Measurements from ENCODE around the gene CLTB.

Gene CLTB

GRCh38 chr5:176362233-176362490 lies 54.2 kb downstream of the CLTB start:
- Mint-ChIP-seq H3K9me3 (no peaks in the 10 kb centered on the region), H3K4me1 (peaks cover 41% of the 10 kb centered on the region), H3K36me3 (peaks cover 48% of the 10 kb centered on the region), H3K27ac (peak overlapping the region; percentile 95), H3K4me3 (peak overlapping the region; percentile 90)
- ATAC-seq (no peak), DNase-seq (ENCODE audit: low spot score in 2 of 2) (no peak)

DNA sequence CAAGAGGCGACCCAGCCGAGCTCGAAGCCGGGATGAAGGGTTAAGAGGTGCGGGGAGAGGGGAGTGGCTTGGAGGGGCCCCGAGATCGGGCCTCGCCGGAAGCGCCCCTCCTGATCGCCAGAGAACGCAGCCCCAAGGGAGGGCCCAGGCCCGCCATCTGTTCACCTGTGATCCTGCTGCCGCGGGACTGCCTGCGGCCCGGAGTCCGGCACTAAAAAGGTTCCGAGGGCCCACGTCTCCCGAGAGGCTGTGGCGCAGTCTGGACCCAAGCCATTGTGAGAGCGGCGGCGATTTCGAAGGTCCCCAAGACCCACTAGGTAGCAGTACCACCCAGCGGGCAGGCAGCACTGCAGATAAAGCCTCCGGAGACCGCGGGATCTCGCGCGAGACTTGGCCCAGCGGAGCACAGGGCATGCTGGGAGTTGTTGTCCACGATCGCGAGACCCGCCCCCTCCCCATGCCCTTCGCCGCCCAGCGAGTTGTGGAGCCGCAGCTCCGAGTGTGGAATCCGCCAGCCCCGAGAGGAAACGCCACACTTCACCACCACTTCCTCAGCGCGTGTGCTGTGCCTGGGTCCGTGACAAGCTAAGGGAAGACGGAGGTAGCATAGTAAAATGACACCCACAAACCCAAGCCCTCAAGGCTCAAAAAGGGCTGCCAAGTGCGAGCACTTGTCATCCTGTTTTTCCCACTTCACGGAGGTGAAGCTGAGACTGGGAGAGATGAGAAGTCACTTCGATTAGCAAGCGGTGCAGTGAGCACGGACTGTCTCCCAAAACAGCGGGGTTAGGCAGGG lies 54.7 kb downstream of the CLTB start, which contains the start of gene KIAA1191:
Gene KIAA1191, minus strand, starts transcription at position 328 of the 796 bp plus-strand sequence. CDS start 2,256 bp downstream, outside the sequence.
- peak within 1 kb of the TSS; percentile 95 for H3K27ac Mint-ChIP-seq
- peaks cover 48% of the 10 kb centered on the region for H3K36me3 Mint-ChIP-seq
- ATAC-seq = peak; percentile 94
- H3K9me3 Mint-ChIP-seq = no peaks in the 10 kb centered on the region
- peak within 1 kb of the TSS; percentile 90 for H3K4me3 Mint-ChIP-seq
- H3K4me1 Mint-ChIP-seq = peaks cover 38% of the 10 kb centered on the region
- DNase-seq (ENCODE audit: low spot score in 2 of 2) = peak; percentile 90 to 96

DNA sequence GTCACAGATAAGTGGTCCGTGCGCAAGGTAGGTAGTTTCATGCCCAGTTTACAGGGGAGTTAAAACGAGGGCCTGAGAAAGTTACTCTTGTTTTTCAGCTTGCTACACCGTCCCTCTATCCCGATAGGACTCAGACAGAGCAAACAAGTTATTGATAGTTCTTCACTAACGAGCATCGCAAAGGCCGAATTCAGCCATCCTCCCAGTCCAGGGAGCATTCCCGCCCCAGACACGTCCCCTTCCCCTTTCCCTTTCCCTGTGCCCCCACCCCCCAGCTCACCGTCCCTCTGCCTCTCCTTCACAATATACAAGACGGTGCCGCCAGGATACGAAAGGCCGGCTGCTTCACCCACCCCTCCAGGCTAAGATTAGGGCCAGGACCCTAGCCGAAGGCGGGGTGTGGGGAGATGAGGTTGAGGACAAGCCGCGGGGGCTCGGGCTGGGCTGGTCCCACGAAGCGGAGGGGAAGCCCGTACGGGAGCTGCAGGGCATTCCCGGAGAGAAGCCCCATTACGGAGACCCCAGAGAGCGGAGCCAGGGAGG lies 55.4 kb downstream of the CLTB start:
- no peaks in the 10 kb centered on the region for H3K9me3 Mint-ChIP-seq
- ATAC-seq (peak; percentile 0), DNase-seq (ENCODE audit: low spot score in 2 of 2) (no peak)
- peaks cover 34% of the 10 kb centered on the region for H3K4me1 Mint-ChIP-seq
- peak overlapping the region; percentile 95 for H3K27ac Mint-ChIP-seq
- peaks cover 51% of the 10 kb centered on the region for H3K36me3 Mint-ChIP-seq
- H3K4me3 Mint-ChIP-seq = peak overlapping the region; percentile 90

DNA sequence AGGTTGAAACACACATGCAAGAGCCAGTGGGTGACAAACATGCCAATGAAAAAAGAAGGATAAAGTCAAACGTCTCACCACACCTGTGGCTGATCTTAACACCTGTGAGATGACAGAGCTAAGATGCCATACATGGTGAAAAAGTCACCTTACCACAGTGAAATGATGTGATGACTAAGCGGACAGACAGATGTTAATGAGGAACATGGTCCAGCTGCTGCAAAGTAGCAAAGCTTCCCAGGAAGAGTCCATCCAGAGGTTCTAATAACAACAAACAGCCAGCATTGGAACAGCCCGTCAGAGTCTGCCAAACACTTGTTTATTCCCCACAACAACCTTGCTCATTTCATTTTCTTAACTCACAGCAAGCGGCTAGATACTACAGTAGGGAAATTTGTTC lies 56.7 kb downstream of the CLTB start:
- H3K36me3 Mint-ChIP-seq = peaks cover 64% of the 10 kb centered on the region
- H3K4me1 Mint-ChIP-seq = peaks cover 35% of the 10 kb centered on the region
- H3K9me3 Mint-ChIP-seq = no peaks in the 10 kb centered on the region
- peak overlapping the region; percentile 90 for H3K4me3 Mint-ChIP-seq
- DNase-seq (ENCODE audit: low spot score in 2 of 2) (no peak), ATAC-seq (no peak)
- H3K27ac Mint-ChIP-seq = no peak overlapping the region

- ATAC-seq (no peak), DNase-seq (ENCODE audit: low spot score in 2 of 2) (no peak)
- Mint-ChIP-seq H3K36me3 (peaks cover 90% of the 10 kb centered on the region), H3K4me3 (no peak overlapping the region), H3K4me1 (peaks cover 39% of the 10 kb centered on the region), H3K27ac (no peak overlapping the region), H3K9me3 (no peaks in the 10 kb centered on the region)
Observed at GRCh38 chr5:176356179-176356566, 60.2 kb downstream of the CLTB start.

DNA sequence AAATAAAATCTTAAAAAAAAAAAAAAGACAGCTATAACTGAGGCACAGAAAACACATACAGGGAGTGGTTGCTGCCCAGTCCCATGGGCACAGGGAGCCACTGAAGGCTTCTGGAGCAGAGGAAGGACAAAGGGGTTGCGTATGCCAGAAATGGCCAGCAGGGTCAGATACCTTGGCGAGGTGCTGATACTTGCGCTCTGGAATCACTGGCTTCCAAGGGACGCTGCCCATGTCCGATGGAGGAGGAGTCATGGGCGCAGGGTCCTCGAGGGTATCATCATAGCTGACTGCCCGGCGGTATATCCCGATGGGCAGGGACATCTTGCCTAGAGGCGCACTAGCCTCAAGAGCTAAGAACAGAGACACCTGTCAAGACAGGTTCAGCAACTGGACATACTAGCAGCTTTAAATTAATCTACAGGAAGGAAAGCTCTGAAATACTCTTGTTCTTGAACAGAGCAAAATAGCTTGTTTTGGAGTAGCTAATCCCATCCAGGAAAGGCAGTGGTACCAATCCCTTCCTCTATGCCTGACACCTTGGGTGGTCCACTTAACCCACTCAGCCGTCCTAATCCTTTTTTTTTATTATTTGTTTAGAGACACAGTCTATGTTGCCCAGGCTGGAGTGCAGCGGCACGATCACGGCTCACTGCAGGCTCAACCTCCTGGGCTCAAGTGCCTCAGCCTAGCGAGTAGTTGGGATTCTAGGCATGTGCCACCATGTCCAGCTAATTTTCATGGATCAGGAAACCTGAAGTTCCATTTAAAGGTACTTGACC lies 60.8 kb downstream of the CLTB start:
- Mint-ChIP-seq H3K36me3 (peaks cover 92% of the 10 kb centered on the region), H3K4me3 (no peak overlapping the region), H3K27ac (no peak overlapping the region), H3K9me3 (no peaks in the 10 kb centered on the region), H3K4me1 (peaks cover 39% of the 10 kb centered on the region)
- no peak for DNase-seq (ENCODE audit: low spot score in 2 of 2)
- no peak for ATAC-seq

GRCh38 chr5:176353533-176353932 lies 62.8 kb downstream of the CLTB start:
- H3K27ac Mint-ChIP-seq = peak overlapping the region; percentile 80
- H3K9me3 Mint-ChIP-seq = no peaks in the 10 kb centered on the region
- H3K4me3 Mint-ChIP-seq = no peak overlapping the region
- peaks cover 100% of the 10 kb centered on the region for H3K36me3 Mint-ChIP-seq
- ATAC-seq (no peak), DNase-seq (ENCODE audit: low spot score in 2 of 2) (no peak)
- peaks cover 39% of the 10 kb centered on the region for H3K4me1 Mint-ChIP-seq

- ATAC-seq = no peak
- H3K4me3 Mint-ChIP-seq = no peak overlapping the region
- no peak for DNase-seq (ENCODE audit: low spot score in 2 of 2)
- H3K9me3 Mint-ChIP-seq = no peaks in the 10 kb centered on the region
- peaks cover 32% of the 10 kb centered on the region for H3K4me1 Mint-ChIP-seq
- H3K27ac Mint-ChIP-seq = peak overlapping the region; percentile 80
- H3K36me3 Mint-ChIP-seq = peaks cover 100% of the 10 kb centered on the region
Observed at GRCh38 chr5:176352116-176352878, 64.0 kb downstream of the CLTB start.

DNA sequence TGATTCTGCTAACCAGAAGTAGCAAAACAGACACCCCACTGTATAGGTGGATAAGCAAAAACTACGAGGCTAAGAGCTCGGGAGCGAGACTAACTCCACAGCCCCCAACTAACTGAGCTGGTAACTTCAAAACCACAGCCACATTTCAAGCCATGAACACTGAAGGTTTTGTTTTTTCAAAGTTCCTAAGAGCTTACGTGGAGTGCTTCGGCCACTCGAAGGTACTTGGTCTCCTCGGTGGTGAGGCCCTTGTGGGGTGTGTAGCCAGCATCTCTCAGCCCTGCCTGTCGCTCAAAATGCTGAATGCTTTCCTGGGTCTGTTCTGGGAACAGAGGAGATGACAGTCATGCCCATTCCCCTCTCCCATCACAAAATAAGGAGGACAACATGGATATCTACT lies 65.9 kb downstream of the CLTB start:
- peak overlapping the region; percentile 80 for H3K27ac Mint-ChIP-seq
- ATAC-seq (no peak), DNase-seq (ENCODE audit: low spot score in 2 of 2) (no peak)
- H3K4me1 Mint-ChIP-seq = peaks cover 29% of the 10 kb centered on the region
- H3K4me3 Mint-ChIP-seq = no peak overlapping the region
- H3K9me3 Mint-ChIP-seq = no peaks in the 10 kb centered on the region
- H3K36me3 Mint-ChIP-seq = peaks cover 100% of the 10 kb centered on the region

GRCh38 chr5:176342766-176343458 lies 73.4 kb downstream of the CLTB start:
- peaks cover 41% of the 10 kb centered on the region for H3K36me3 Mint-ChIP-seq
- no peaks in the 10 kb centered on the region for H3K9me3 Mint-ChIP-seq
- no peaks in the 10 kb centered on the region for H3K4me1 Mint-ChIP-seq
- H3K4me3 Mint-ChIP-seq = no peak overlapping the region
- peak overlapping the region; percentile 36 for H3K27ac Mint-ChIP-seq
- no peak for DNase-seq (ENCODE audit: low spot score in 2 of 2)
- no peak for ATAC-seq

All from stimulated activated effector memory CD8-positive, alpha-beta T cell treated with anti-CD3 and anti-CD28 coated beads, Interleukin-12 subunit alpha, Interleukin-12 subunit beta, amount 100 ng/mL, for 72 hours (primary cell).